CD14-positive monocyte (primary cell): Measurements from ENCODE around the gene SOX30. TPM values are rescaled to one million over a fixed set of nuclear protein-coding genes. Genes with fewer than 3 reads are reported as not detected.
A peak's percentile ranks its signal among the peaks of the same experiment; 100 is the strongest.

ENCODE experiments used
- DNase-seq, 3 donors: peaks; one replicate each; pipeline ENCODE4 v3.0.0-alpha.2; 2011 to 2022
- H2AFZ ChIP-seq: 2 replicates; pipeline ENCODE4 v1.6.0; 2012; ENCODE audit warnings: mild to moderate bottlenecking, low read depth, low read length, inconsistent platforms; ENCODE audit not compliant: insufficient read depth, poor library complexity, severe bottlenecking
- H3K27ac ChIP-seq, 2 donors: 1 replicate in 1 of 2; 2 replicates in 1 of 2; pipeline ENCODE4 v1.5.1; 2012 to 2013; ENCODE audit warnings: low read length in 2 of 2, control low read depth in 1 of 2, inconsistent platforms in 1 of 2, low read depth in 1 of 2, mild to moderate bottlenecking in 1 of 2
- H3K27me3 ChIP-seq, 2 donors: one replicate each; pipeline versions ENCODE4 v1.6.0 to v1.6.1; 2011 to 2013; ENCODE audit warnings: low read length in 2 of 2; ENCODE audit not compliant: control insufficient read depth in 2 of 2, insufficient read depth in 2 of 2
- H3K36me3 ChIP-seq, 2 donors: replicated peaks in 1 of 2; 1 replicate in 1 of 2; 2 replicates in 1 of 2; pipeline versions ENCODE4 v1.5.1 to v1.6.1; 2012 to 2013; ENCODE audit warnings: low read length in 2 of 2, control low read depth in 1 of 2, inconsistent platforms in 1 of 2, mild to moderate bottlenecking in 1 of 2; ENCODE audit not compliant: insufficient read depth in 2 of 2, control insufficient read depth in 1 of 2
- H3K4me1 ChIP-seq, 2 donors: 1 replicate in 1 of 2; 2 replicates in 1 of 2; pipeline versions ENCODE4 v1.5.1 to v1.6.1; 2012 to 2013; ENCODE audit warnings: low read length in 2 of 2, control low read depth in 1 of 2, inconsistent platforms in 1 of 2, mild to moderate bottlenecking in 1 of 2, moderate library complexity in 1 of 2; ENCODE audit not compliant: insufficient read depth in 2 of 2, control insufficient read depth in 1 of 2
- H3K4me2 ChIP-seq: replicated peaks from 2 replicates; pipeline ENCODE3; 2012; ENCODE audit warnings: low read length, moderate library complexity, mild to moderate bottlenecking; ENCODE audit not compliant: poor library complexity, severe bottlenecking; ENCODE audit errors: extremely low read depth
- H3K4me3 ChIP-seq, 3 experiments: fragments of 200-600 bp in 1 of 3; sonication (generic) in 1 of 3; replicated peaks in 1 of 3; 1 replicate in 2 of 3; 2 replicates in 1 of 3; pipeline ENCODE4 v1.5.1; 2011 to 2013; ENCODE audit warnings: low read length in 3 of 3, mild to moderate bottlenecking in 3 of 3, control low read depth in 2 of 3, low read depth in 2 of 3, inconsistent platforms in 1 of 3, moderate library complexity in 1 of 3
- H3K79me2 ChIP-seq: 2 replicates; pipeline ENCODE4 v1.6.0; 2012; ENCODE audit warnings: mild to moderate bottlenecking, control low read depth, inconsistent platforms, low read length, moderate library complexity; ENCODE audit not compliant: insufficient read depth
- H3K9ac ChIP-seq: 2 replicates; pipeline ENCODE4 v1.6.0; 2017; ENCODE audit warnings: low read length, mild to moderate bottlenecking; ENCODE audit not compliant: insufficient read depth, poor library complexity, severe bottlenecking
- H3K9me3 ChIP-seq, 2 donors: replicated peaks in 1 of 2; 1 replicate in 1 of 2; 2 replicates in 1 of 2; pipeline versions ENCODE4 v1.5.1 to v1.6.1; 2012 to 2013; ENCODE audit warnings: low read length in 2 of 2, control low read depth in 1 of 2; ENCODE audit not compliant: control insufficient read depth in 1 of 2, insufficient read depth in 1 of 2
- H4K20me1 ChIP-seq: 2 replicates; pipeline ENCODE4 v1.6.0; 2012; ENCODE audit warnings: mild to moderate bottlenecking, low read length, control low read depth, moderate library complexity; ENCODE audit not compliant: insufficient read depth
- H3K27ac Mint-ChIP-seq, 7 donors: one replicate each; pipeline ENCODE4 v1.8.0; 2020; ENCODE audit warnings: mild to moderate bottlenecking in 7 of 7, mixed read lengths in 7 of 7, moderate library complexity in 6 of 7, inconsistent platforms in 2 of 7
- H3K27me3 Mint-ChIP-seq, 3 donors: one replicate each; pipeline ENCODE4 v1.8.0; 2021 to 2022; ENCODE audit warnings: low read depth in 3 of 3, mild to moderate bottlenecking in 3 of 3, mixed read lengths in 3 of 3, moderate library complexity in 3 of 3, inconsistent platforms in 1 of 3
- H3K36me3 Mint-ChIP-seq, 2 donors: one replicate each; pipeline ENCODE4 v1.8.0; 2020; ENCODE audit warnings: mixed read lengths in 2 of 2, inconsistent platforms in 1 of 2, mild to moderate bottlenecking in 1 of 2
- H3K4me1 Mint-ChIP-seq: one replicate; pipeline ENCODE4 v1.8.0; 2020; ENCODE audit warnings: mild to moderate bottlenecking, mixed read lengths
- H3K4me3 Mint-ChIP-seq, 2 donors: one replicate each; pipeline ENCODE4 v1.8.0; 2020; ENCODE audit warnings: mild to moderate bottlenecking in 2 of 2, mixed read lengths in 2 of 2, moderate library complexity in 1 of 2
- H3K9me3 Mint-ChIP-seq, 7 donors: one replicate each; pipeline ENCODE4 v1.8.0; 2020 to 2022; ENCODE audit warnings: mixed read lengths in 7 of 7, mild to moderate bottlenecking in 6 of 7, moderate library complexity in 6 of 7, inconsistent platforms in 2 of 7
- CTCF ChIP-seq: fragments of 200-600 bp; IDR thresholded peaks from one replicate; pipeline ENCODE4 v1.8.0; 2022; ENCODE audit warnings: antibody characterized with exemption, mild to moderate bottlenecking
- WGBS: methylation state at CpG from one replicate; pipeline ENCODE4 v1.1.5; 2013; ENCODE audit warnings: missing lambda C conversion rate; ENCODE audit not compliant: insufficient coverage; 5-methylcytosine and 5-hydroxymethylcytosine counted together
- intact Hi-C, 2 donors: fragments of 100-400 bp; cut with micrococcal nuclease; formaldehyde crosslinking; loops; one replicate each; pipeline versions ENCODE4 v1.15.0 to v1.15.1; 2023
- polyA plus RNA-seq, 3 donors: library from polyadenylated mRNA; depleted of rRNA in 1 of 3; unstranded in 2 of 3; stranded (reverse) in 1 of 3; fragments of 300-500 nt in 2 of 3; fragments of >200 nt in 1 of 3; fragmentation: Illumina TruSeq in 2 of 3; gene quantifications; 1 replicate in 2 of 3; 2 replicates in 1 of 3; pipeline ENCODE4 v1.2.3, GENCODE V29; 2012 to 2021

The SOX30 gene
- polyA plus RNA-seq, 3 donors = 0.03 to 0.22 (median 0.12) TPM

DNA sequence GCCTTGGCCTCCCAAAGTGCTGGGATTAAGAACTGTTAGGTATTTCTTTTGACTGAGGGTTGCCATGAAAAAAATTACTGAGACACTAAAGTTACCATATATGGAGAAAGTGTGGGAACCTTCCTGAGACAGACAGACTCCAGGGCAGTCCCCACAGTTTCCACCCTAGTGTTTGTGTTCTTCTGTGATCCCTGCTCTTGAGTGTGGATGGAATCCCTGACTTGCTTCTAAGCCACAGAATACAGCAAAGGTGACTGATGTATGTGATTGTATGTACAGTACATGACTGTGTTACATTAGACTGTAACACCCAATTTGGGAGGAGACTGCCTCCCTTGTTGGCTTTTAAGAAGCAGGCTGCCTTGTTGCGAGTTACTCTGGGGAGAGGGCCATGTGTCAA is 52.0 kb downstream of the SOX30 start:
- Mint-ChIP-seq H3K4me3 (no peak overlapping the region), H3K4me1 (peaks cover 53% of the 10 kb centered on the region), H3K36me3 (peaks cover 0 to 1% of the 10 kb centered on the region in 2 donors), H3K27me3 (peaks cover 0 to 8% (median 3%) of the 10 kb centered on the region in 3 donors), H3K27ac (peak overlapping the region in 6 of 7 donors; percentile 21 to 61 (median 34)), H3K9me3 (peaks cover 0 to 2% (median 0%) of the 10 kb centered on the region in 7 donors)
- Histone ChIP-seq H3K79me2 (no peaks in the 10 kb centered on the region), H3K4me1 (peaks cover 60 to 64% of the 10 kb centered on the region in 2 donors), H3K4me3 (no peak overlapping the region), H3K4me2 (no peak overlapping the region), H3K27me3 (no peaks in the 10 kb centered on the region), H3K9me3 (no peaks in the 10 kb centered on the region), H4K20me1 (no peaks in the 10 kb centered on the region), H3K27ac (no peak overlapping the region), H3K36me3 (no peaks in the 10 kb centered on the region), H2AFZ (no peak overlapping the region), H3K9ac (no peak overlapping the region)
- DNase-seq = no peak
- intact Hi-C loops = loop anchor here in 1 of 2 donors (10.0 kb wide), 1 partner anchor 45 kb away; no protein-coding TSS in a partner anchor
- no CpG with 5 or more reads among the region's 1 CpG for WGBS
- TF ChIP-seq CTCF = no peak

DNA sequence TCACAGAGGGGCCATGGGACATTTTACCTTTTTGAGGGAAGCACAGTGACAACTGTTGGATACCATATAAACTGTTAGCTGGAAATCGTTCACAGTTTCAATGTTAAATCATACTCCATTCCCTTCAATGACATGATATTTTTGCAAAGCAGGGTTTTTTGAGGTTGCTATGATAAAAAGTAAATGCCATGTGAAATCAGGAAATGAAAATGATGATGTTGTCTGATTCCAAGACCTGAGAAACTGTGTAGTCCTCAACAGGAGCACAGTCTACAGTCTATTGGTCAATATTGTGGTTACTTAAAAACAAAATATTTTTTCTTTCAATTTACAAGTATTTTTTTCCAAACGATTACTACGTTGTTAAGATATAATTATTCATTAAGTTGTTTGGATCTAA is 52.7 kb downstream of the SOX30 start:
- Mint-ChIP-seq H3K36me3 (peaks cover 0 to 1% of the 10 kb centered on the region in 2 donors), H3K4me3 (no peak overlapping the region), H3K4me1 (peaks cover 57% of the 10 kb centered on the region), H3K9me3 (no peaks in the 10 kb centered on the region), H3K27ac (peak overlapping the region in 4 of 7 donors; percentile 26 to 77 (median 46)), H3K27me3 (peaks cover 0 to 8% (median 3%) of the 10 kb centered on the region in 3 donors)
- TF ChIP-seq CTCF = no peak
- Histone ChIP-seq H4K20me1 (no peaks in the 10 kb centered on the region), H3K27ac (peak overlapping the region in 1 of 2 donors; percentile 10), H3K4me1 (peaks cover 65 to 69% of the 10 kb centered on the region in 2 donors), H3K27me3 (no peaks in the 10 kb centered on the region), H2AFZ (no peak overlapping the region), H3K4me3 (no peak overlapping the region), H3K4me2 (no peak overlapping the region), H3K9me3 (no peaks in the 10 kb centered on the region), H3K9ac (no peak overlapping the region), H3K79me2 (no peaks in the 10 kb centered on the region), H3K36me3 (no peaks in the 10 kb centered on the region)
- no CpG with 5 or more reads among the region's 3 CpGs for WGBS
- DNase-seq = peak in 2 of 3 donors; percentile 51 to 84
- intact Hi-C loops = no loop called here
